Cardiac septum (tissue), 1 donor: ENCODE data around the gene CTNNA3. TPM values are rescaled to one million over a fixed set of nuclear protein-coding genes. Genes with fewer than 3 reads are reported as not detected.

Source experiments
- DNase-seq: peaks from one replicate; pipeline ENCODE4 v3.0.0-alpha.2; 2020; ENCODE audit warnings: low spot score
- intact Hi-C: fragments of 100-400 bp; cut with DNase I; formaldehyde crosslinking; loops from one replicate; pipeline ENCODE4 v1.14.0; 2022
- total RNA-seq: library from RNA; stranded (reverse); fragmentation: NEBNext Ultra II Directional; extraction: Animal tissue kit (Norgen Biotek cat#: 25700); gene quantifications from one replicate; pipeline ENCODE4 v1.2.1, GENCODE V29; 2021
- donor health status: DM: no; HTN: no; CAD: no.

Gene CTNNA3
- total RNA-seq, 1 donor from 2014 or later: 198 TPM

GRCh38 chr10:66049335-66049734 lies 1646.7 kb downstream of the CTNNA3 start:
- DNase-seq: no peak
- intact Hi-C loops: no loop called here

- DNase-seq: no peak
- intact Hi-C loops: no loop called here
Measured at GRCh38 chr10:66045859-66046258, 1650.1 kb downstream of the CTNNA3 start.

- intact Hi-C loops: no loop called here
Measured at GRCh38 chr10:66041771-66042170, 1654.2 kb downstream of the CTNNA3 start.

GRCh38 chr10:66038623-66039022 lies 1657.4 kb downstream of the CTNNA3 start:
- intact Hi-C loops: no loop called here
- DNase-seq: no peak

More at GRCh38 chr10:66041771-66042170, 1654.2 kb downstream of the CTNNA3 start:
- DNase-seq: no peak

- no peak for DNase-seq
- intact Hi-C loops: loop anchor here (10.0 kb wide), 1 partner anchor 262 kb away; no protein-coding TSS in a partner anchor
Measured at GRCh38 chr10:66026321-66026720, 1669.7 kb downstream of the CTNNA3 start.

- no peak for DNase-seq
- intact Hi-C loops: loop anchor here (10.0 kb wide), 1 partner anchor 260 kb away; no protein-coding TSS in a partner anchor
Measured at GRCh38 chr10:66025186-66025585, 1670.8 kb downstream of the CTNNA3 start.

- no peak for DNase-seq
- intact Hi-C loops: loop anchor here (10.0 kb wide), 1 partner anchor 257 kb away; no protein-coding TSS in a partner anchor
Measured at GRCh38 chr10:66021423-66021822, 1674.6 kb downstream of the CTNNA3 start.

- DNase-seq: no peak
- intact Hi-C loops: no loop called here
Measured at GRCh38 chr10:66008221-66008620, 1687.8 kb downstream of the CTNNA3 start.

GRCh38 chr10:66006411-66006810 lies 1689.6 kb downstream of the CTNNA3 start:
- intact Hi-C loops: no loop called here
- no peak for DNase-seq

GRCh38 chr10:65993451-65993850 lies 1702.5 kb downstream of the CTNNA3 start:
- DNase-seq: no peak
- intact Hi-C loops: no loop called here

- intact Hi-C loops: no loop called here
- no peak for DNase-seq
Measured at GRCh38 chr10:65968871-65969270, 1727.1 kb downstream of the CTNNA3 start.

- DNase-seq: no peak
- intact Hi-C loops: no loop called here
Measured at GRCh38 chr10:65968437-65968836, 1727.6 kb downstream of the CTNNA3 start.

- intact Hi-C loops: no loop called here
- no peak for DNase-seq
Measured at GRCh38 chr10:65964205-65964604, 1731.8 kb downstream of the CTNNA3 start.

- intact Hi-C loops: no loop called here
- DNase-seq: no peak
Measured at GRCh38 chr10:65952086-65952485, 1743.9 kb downstream of the CTNNA3 start.

GRCh38 chr10:65950075-65950474 lies 1745.9 kb downstream of the CTNNA3 start:
- DNase-seq: no peak
- intact Hi-C loops: no loop called here

- intact Hi-C loops: no loop called here
- no peak for DNase-seq
Measured at GRCh38 chr10:65949526-65949925, 1746.5 kb downstream of the CTNNA3 start.

- no peak for DNase-seq
- intact Hi-C loops: no loop called here
Measured at GRCh38 chr10:65945061-65945460, 1750.9 kb downstream of the CTNNA3 start.

GRCh38 chr10:65943451-65943850 lies 1752.5 kb downstream of the CTNNA3 start:
- no peak for DNase-seq
- intact Hi-C loops: no loop called here

- intact Hi-C loops: no loop called here
Measured at GRCh38 chr10:65940816-65941662, 1755.0 kb downstream of the CTNNA3 start.

GRCh38 chr10:65940105-65940504 lies 1755.9 kb downstream of the CTNNA3 start:
- no peak for DNase-seq
- intact Hi-C loops: no loop called here

More at GRCh38 chr10:65940816-65941662, 1755.0 kb downstream of the CTNNA3 start:
- no peak for DNase-seq
